ENCODE measurements around the gene CACYBP. TPM values are rescaled to one million over a fixed set of nuclear protein-coding genes. Genes with fewer than 3 reads are reported as not detected.

CACYBP gene
- total and polyA plus RNA-seq, 2 of the 8 experiments (the other 6 are each of a cell fraction or from before 2014, with no cell fraction given): 28.3 to 247 TPM

DNA sequence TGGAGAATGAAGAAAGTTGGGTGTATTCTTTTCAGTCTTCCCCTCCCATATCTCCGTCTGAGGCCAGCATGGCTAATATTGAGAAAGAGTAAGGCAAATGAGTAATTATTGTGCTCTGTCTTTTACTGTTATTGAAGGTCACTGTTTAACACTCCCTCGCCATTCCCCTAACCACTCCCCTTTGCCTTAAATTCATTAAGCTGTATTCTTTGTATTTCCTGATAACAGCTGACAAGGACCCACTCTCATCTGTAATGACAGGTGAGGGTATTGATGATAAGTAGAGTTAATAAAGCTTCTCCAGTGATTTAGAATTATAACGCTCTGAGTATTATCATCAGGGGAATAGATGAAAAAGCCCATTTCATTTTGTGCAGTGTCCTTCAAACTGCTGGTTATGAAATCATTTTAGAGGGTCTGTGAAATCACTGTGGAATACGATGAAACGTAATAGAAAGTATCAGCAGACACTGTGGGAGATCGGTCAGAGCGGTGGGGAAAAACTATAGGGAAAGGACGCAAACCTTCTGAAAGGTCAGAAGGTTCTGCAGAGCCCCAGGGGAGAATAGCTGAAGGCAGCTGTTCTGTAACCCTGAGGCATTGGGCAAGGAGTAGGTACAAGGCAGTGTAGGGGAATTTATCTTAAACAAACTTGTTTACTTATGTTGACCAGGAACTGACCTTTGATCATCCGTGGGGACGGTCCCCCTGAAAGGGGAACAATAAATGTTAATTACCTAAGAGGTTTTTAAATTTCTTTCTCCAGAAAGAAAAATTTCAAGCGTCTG, 46.3 kb upstream of the CACYBP start:
- Histone ChIP-seq H2BK20ac (ENCODE audit: low read length) (no peak overlapping the region), H3K4me1 (replicated peaks in 1 of 4; ENCODE audit: control insufficient read depth in 3 of 4, insufficient read depth in 4 of 4, low read length in 3 of 4) (peaks cover 0 to 4% (median 1%) of the 10 kb centered on the region in 4 experiments; a peak in 3 of 7 replicates), H3K18ac (ENCODE audit: extremely low read depth, low read length) (no peak overlapping the region), H4K5ac (ENCODE audit: insufficient read length, low read depth, low read length) (no peak overlapping the region), H2AK5ac (ENCODE audit: low read depth, low read length) (no peak overlapping the region), H3K36me3 (ENCODE audit: control insufficient read depth in 2 of 4, insufficient read depth in 4 of 4, low read length in 3 of 4) (peaks cover 0 to 43% (median 21%) of the 10 kb centered on the region in 4 experiments; a peak in 6 of 8 replicates), H3K79me1 (ENCODE audit: low read depth, low read length) (peaks cover 4% of the 10 kb centered on the region; the same call in 1 of the 2 replicates), H4K20me1 (replicated peaks in 1 of 2; ENCODE audit: control insufficient read depth in 1 of 2, insufficient read depth in 2 of 2, low read length in 2 of 2) (peaks cover 4 to 9% of the 10 kb centered on the region in 2 experiments), H4K8ac (ENCODE audit: extremely low read depth, insufficient read depth, low read length) (no peak overlapping the region), H3K27ac (ENCODE audit: low read depth, low read length) (no peak overlapping the region), H3K14ac (ENCODE audit: insufficient read length) (no peak overlapping the region), H3K4ac (replicated peaks; ENCODE audit: insufficient read length, low read depth, low read length) (no peak overlapping the region), H3K79me2 (ENCODE audit: control insufficient read depth in 1 of 2, insufficient read depth in 2 of 2, low read length in 2 of 2) (peaks cover 0 to 86% of the 10 kb centered on the region in 2 experiments; a peak in 3 of 4 replicates), H3K4me2 (ENCODE audit: insufficient read depth in 1 of 2, low read depth in 2 of 2, low read length in 2 of 2) (no peak overlapping the region), H3K23me2 (ENCODE audit: low read depth, low read length) (no peaks in the 10 kb centered on the region), H3K9me3 (ENCODE audit: insufficient read depth in 2 of 2, low read depth in 1 of 2, low read length in 1 of 2) (no peaks in the 10 kb centered on the region), H2BK120ac (replicated peaks; ENCODE audit: low read depth, low read length) (no peak overlapping the region), H2BK15ac (ENCODE audit: low read length) (no peak overlapping the region), H3K27me3 (replicated peaks in 1 of 4; ENCODE audit: control insufficient read depth in 3 of 4, extremely low read depth in 1 of 4, insufficient read depth in 3 of 4, low read length in 3 of 4) (no peaks in the 10 kb centered on the region), H3K9ac (replicated peaks in 1 of 4; ENCODE audit: extremely low read depth in 1 of 4, low read depth in 3 of 4, low read length in 3 of 4) (no peak overlapping the region), H4K91ac (replicated peaks; ENCODE audit: insufficient read length, low read length) (no peak overlapping the region), H2BK12ac (ENCODE audit: low read depth, low read length) (no peak overlapping the region), H2AFZ (ENCODE audit: low read length) (no peak overlapping the region), H3K56ac (replicated peaks; ENCODE audit: insufficient read length, low read depth, low read length) (no peak overlapping the region), H3K4me3 (ENCODE audit: extremely low read depth in 1 of 4, insufficient read depth in 2 of 4, low read depth in 3 of 4, low read length in 4 of 4) (no peak overlapping the region), H3K23ac (ENCODE audit: insufficient read length) (no peak overlapping the region), H2BK5ac (ENCODE audit: low read depth, low read length) (no peak overlapping the region)
- WGBS, 2 experiments (ENCODE audit: extremely low coverage in 1 of 2, insufficient coverage in 1 of 2, insufficient read length in 1 of 2, insufficient replicate concordance in 2 of 2, low coverage in 1 of 2, low lambda C conversion rate in 2 of 2, missing lambda C conversion rate in 1 of 2): 82% methylated on average over 11 of the region's 11 CpGs; no CpG with 5 or more reads in 1 of the 2 experiments
- TF ChIP-seq SRF (IDR thresholded peaks at IDR 0.05; ENCODE audit: low read depth, low read length) (no peak), PHF8 (conservative IDR thresholded peaks at IDR 0.05; ENCODE audit: low read depth, low read length) (no peak), TEAD4 (IDR thresholded peaks at IDR 0.05; ENCODE audit: low read depth, low read length) (no peak), CBX8 (IDR thresholded peaks at IDR 0.05; ENCODE audit: borderline replicate concordance, low read depth, low read length) (no peak)
- no peak for DNase-seq (ENCODE audit: low read depth in 1 of 2, low spot score in 2 of 2)
- ChIA-PET POLR2A (ENCODE audit: partially characterized antibody) (interaction anchor here (0.6 to 2.3 kb wide), 7 partner anchors 9 to 69 kb away, joined by 3 to 11 read pairs (median 5); no protein-coding TSS in a partner anchor), CTCF (ENCODE audit: partially characterized antibody) (interaction anchor here (0.7 to 1.6 kb wide), 2 partner anchors 21 to 30 kb away, joined by 3 to 6 read pairs; no protein-coding TSS in a partner anchor)
- no peak for FAIRE-seq
